Measurements from ENCODE around the gene VPS13D.

Gene VPS13D

DNA sequence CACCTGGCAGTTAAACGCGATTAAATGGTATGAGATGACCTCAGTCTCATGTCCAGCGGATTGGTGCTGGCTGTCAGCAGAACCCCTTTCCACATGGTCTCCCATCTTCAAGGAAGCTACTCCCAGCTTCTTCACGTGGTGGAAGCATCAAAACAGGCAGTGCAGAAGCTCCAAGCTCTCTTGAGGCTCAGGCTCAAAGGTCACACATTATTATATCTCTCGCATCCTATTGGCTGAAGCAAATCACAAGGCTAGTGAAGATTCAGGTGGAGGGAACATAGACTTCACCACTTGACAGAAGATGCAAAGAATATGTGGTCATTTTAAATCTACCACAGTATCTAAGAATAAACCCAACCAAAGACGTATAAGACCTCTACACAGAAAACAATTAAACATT lies 181.9 kb downstream of the VPS13D start:
- peaks cover 7% of the 10 kb centered on the region for H3K36me3 ChIP-seq (ENCODE audit: insufficient read depth, insufficient read length, low read length)
- TF ChIP-seq YY1 (IDR thresholded peaks at IDR 0.05; ENCODE audit: insufficient read depth, insufficient read length) (no peak), SUZ12 (IDR thresholded peaks at IDR 0.05; ENCODE audit: extremely low read depth, insufficient read depth, insufficient read length) (no peak), ZNF274 (IDR thresholded peaks at IDR 0.05; ENCODE audit: low read depth, low read length) (no peak)
- H3K27me3 ChIP-seq (ENCODE audit: insufficient read depth, insufficient read length), result no peaks in the 10 kb centered on the region
- no peaks in the 10 kb centered on the region for H3K4me1 ChIP-seq (ENCODE audit: insufficient read depth, insufficient read length)
- no peak overlapping the region for H3K4me3 ChIP-seq (ENCODE audit: insufficient read length, low read depth)
- peaks cover 16% of the 10 kb centered on the region for H3K9me3 ChIP-seq (ENCODE audit: insufficient read depth, low read length)
- H3K9ac ChIP-seq (ENCODE audit: insufficient read length, low read depth), result no peak overlapping the region
- no peak for DNase-seq (ENCODE audit: low read depth, low spot score)

DNA sequence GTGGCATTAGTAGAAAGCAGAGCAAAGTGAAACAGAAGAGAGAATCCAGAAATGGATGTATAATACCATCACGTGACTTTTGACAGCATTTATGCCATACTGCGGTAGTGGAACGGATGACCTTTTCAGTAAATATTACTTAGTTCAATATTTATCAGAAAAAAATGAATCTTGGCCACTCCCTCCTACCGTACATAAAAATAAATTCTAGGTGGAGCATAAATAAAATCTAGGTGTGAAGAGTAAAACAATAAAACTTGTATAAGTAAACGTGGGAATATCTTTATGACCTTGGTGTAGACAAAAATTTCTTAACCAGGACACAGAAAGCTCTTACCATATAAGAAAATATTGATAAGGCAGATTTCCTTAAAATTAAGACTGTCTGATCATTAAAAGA lies 182.6 kb downstream of the VPS13D start:
- no peak for DNase-seq (ENCODE audit: low read depth, low spot score)
- TF ChIP-seq YY1 (IDR thresholded peaks at IDR 0.05; ENCODE audit: insufficient read depth, insufficient read length) (no peak), SUZ12 (IDR thresholded peaks at IDR 0.05; ENCODE audit: extremely low read depth, insufficient read depth, insufficient read length) (no peak), ZNF274 (IDR thresholded peaks at IDR 0.05; ENCODE audit: low read depth, low read length) (no peak)
- Histone ChIP-seq H3K9me3 (ENCODE audit: insufficient read depth, low read length) (peaks cover 16% of the 10 kb centered on the region), H3K9ac (ENCODE audit: insufficient read length, low read depth) (no peak overlapping the region), H3K4me1 (ENCODE audit: insufficient read depth, insufficient read length) (no peaks in the 10 kb centered on the region), H3K27me3 (ENCODE audit: insufficient read depth, insufficient read length) (no peaks in the 10 kb centered on the region), H3K4me3 (ENCODE audit: insufficient read length, low read depth) (no peak overlapping the region), H3K36me3 (ENCODE audit: insufficient read depth, insufficient read length, low read length) (peaks cover 11% of the 10 kb centered on the region)

DNA sequence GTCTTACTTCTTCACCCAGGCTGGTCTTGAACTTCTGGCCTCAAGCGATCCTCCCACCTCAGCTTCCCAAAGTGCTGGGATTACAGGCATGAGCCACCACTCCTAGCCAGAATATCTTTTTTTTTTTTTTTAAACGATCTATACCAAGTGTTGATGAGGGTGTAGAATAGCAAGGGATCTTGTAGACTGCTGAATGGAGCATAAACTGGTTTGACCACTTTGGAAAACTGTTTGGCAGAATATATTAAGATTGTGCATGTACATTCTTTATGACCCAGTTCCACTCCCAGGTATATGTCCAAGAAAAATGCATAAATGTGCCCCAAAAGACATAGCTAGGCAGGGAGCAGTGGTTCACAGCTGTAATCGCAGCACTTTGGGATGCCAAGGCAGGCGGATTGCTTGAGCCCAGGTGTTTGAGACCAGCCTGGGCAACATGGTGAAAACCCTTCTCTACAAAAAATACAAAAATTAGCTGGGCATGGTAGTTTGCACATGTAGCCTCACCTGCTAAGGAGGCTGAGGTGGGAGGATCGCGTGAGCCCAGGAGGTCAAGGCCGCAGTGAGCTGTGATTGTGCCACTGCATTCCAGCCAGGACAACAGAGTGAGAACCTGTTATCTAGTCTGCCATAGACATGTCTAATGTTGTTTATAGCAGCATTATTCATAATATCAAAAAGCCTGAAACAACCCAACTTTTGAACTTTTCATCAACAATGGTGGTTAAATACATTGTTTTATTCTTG lies 184.0 kb downstream of the VPS13D start:
- Histone ChIP-seq H3K4me1 (ENCODE audit: insufficient read depth, insufficient read length) (no peaks in the 10 kb centered on the region), H3K36me3 (ENCODE audit: insufficient read depth, insufficient read length, low read length) (peaks cover 11% of the 10 kb centered on the region), H3K9ac (ENCODE audit: insufficient read length, low read depth) (no peak overlapping the region), H3K9me3 (ENCODE audit: insufficient read depth, low read length) (peaks cover 16% of the 10 kb centered on the region), H3K27me3 (ENCODE audit: insufficient read depth, insufficient read length) (no peaks in the 10 kb centered on the region), H3K4me3 (ENCODE audit: insufficient read length, low read depth) (no peak overlapping the region)
- DNase-seq (ENCODE audit: low read depth, low spot score), result no peak
- TF ChIP-seq ZNF274 (IDR thresholded peaks at IDR 0.05; ENCODE audit: low read depth, low read length) (no peak), SUZ12 (IDR thresholded peaks at IDR 0.05; ENCODE audit: extremely low read depth, insufficient read depth, insufficient read length) (no peak), YY1 (IDR thresholded peaks at IDR 0.05; ENCODE audit: insufficient read depth, insufficient read length) (no peak)

DNA sequence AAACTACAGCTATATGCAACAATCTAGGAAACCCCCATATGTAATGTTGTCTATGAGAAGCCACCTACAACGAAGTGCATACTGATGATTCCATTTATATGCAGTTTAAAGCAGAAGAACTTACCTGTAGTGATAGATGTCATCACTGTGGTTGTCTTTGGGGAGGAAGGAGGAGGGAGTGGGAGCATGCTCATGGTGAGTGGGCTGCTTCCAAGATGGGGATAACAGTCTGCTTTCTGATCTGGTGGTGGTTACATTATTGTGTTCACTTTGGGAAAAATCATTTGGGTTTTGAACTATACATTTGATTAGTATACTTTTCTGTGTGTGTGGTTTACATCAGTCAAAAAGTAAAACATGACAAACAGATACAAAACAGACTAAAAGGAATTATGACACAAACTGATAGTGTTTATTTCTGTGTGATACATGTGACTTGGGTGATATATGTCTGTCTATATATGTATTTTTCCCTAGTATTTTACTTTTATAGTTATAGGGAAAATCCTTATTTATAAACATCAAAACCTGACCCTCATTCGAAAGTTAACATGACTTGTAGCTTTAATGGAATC lies 184.7 kb downstream of the VPS13D start:
- H3K4me3 ChIP-seq (ENCODE audit: insufficient read length, low read depth), result no peak overlapping the region
- no peaks in the 10 kb centered on the region for H3K4me1 ChIP-seq (ENCODE audit: insufficient read depth, insufficient read length)
- peaks cover 11% of the 10 kb centered on the region for H3K36me3 ChIP-seq (ENCODE audit: insufficient read depth, insufficient read length, low read length)
- no peak for TF ChIP-seq SUZ12 (IDR thresholded peaks at IDR 0.05; ENCODE audit: extremely low read depth, insufficient read depth, insufficient read length)
- TF ChIP-seq YY1 (IDR thresholded peaks at IDR 0.05; ENCODE audit: insufficient read depth, insufficient read length), result no peak
- no peak for TF ChIP-seq ZNF274 (IDR thresholded peaks at IDR 0.05; ENCODE audit: low read depth, low read length)
- H3K9ac ChIP-seq (ENCODE audit: insufficient read length, low read depth), result no peak overlapping the region
- no peaks in the 10 kb centered on the region for H3K27me3 ChIP-seq (ENCODE audit: insufficient read depth, insufficient read length)
- H3K9me3 ChIP-seq (ENCODE audit: insufficient read depth, low read length), result peaks cover 15% of the 10 kb centered on the region
- DNase-seq (ENCODE audit: low read depth, low spot score), result no peak

DNA sequence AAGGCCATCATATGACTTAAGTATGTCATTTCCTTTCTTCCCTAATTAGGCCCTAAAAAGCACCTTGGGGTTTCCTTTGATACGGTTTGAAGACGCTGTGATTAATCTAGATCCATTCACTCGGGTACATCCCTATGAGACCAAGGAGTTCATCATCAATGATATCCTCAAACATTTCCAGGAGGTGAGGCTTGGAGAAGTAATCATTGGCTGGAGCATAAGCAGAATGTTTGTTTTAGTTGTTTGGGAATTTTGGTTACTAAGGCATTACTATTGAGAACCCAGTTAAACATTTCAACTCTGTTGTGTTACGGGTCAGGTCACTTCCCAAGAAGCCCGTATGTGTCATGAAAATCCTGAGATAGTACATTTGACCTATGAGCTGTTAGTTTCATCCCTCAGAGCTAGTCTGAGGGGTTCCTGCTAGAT lies 185.2 kb downstream of the VPS13D start:
- H3K9ac ChIP-seq (ENCODE audit: insufficient read length, low read depth), result no peak overlapping the region
- H3K27me3 ChIP-seq (ENCODE audit: insufficient read depth, insufficient read length), result no peaks in the 10 kb centered on the region
- no peak for TF ChIP-seq ZNF274 (IDR thresholded peaks at IDR 0.05; ENCODE audit: low read depth, low read length)
- no peak for TF ChIP-seq YY1 (IDR thresholded peaks at IDR 0.05; ENCODE audit: insufficient read depth, insufficient read length)
- TF ChIP-seq SUZ12 (IDR thresholded peaks at IDR 0.05; ENCODE audit: extremely low read depth, insufficient read depth, insufficient read length), result no peak
- DNase-seq (ENCODE audit: low read depth, low spot score), result no peak
- H3K4me1 ChIP-seq (ENCODE audit: insufficient read depth, insufficient read length), result no peaks in the 10 kb centered on the region
- peaks cover 11% of the 10 kb centered on the region for H3K36me3 ChIP-seq (ENCODE audit: insufficient read depth, insufficient read length, low read length)
- H3K4me3 ChIP-seq (ENCODE audit: insufficient read length, low read depth), result no peak overlapping the region
- H3K9me3 ChIP-seq (ENCODE audit: insufficient read depth, low read length), result peaks cover 10% of the 10 kb centered on the region

DNA sequence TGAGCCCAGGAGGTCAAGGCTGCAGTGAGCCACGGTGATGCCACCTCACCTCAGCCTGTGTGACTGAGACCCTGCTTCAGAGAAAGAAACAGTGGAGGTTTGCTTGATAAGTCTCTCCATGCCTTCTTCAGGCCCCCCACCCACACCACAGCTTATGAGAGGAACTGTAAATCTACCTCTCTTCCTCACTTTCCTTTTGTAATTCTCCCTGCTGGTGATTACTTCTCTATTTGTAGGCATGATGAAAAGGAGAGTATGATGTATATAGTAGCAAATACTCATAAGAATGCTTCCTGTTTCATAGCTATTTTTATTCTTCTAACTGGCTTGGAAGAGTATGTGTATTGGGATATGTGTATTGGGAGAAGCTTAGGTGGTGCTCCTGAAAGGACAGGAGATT lies 186.3 kb downstream of the VPS13D start:
- no peaks in the 10 kb centered on the region for H3K27me3 ChIP-seq (ENCODE audit: insufficient read depth, insufficient read length)
- no peaks in the 10 kb centered on the region for H3K9me3 ChIP-seq (ENCODE audit: insufficient read depth, low read length)
- TF ChIP-seq ZNF274 (IDR thresholded peaks at IDR 0.05; ENCODE audit: low read depth, low read length) (no peak), SUZ12 (IDR thresholded peaks at IDR 0.05; ENCODE audit: extremely low read depth, insufficient read depth, insufficient read length) (no peak), YY1 (IDR thresholded peaks at IDR 0.05; ENCODE audit: insufficient read depth, insufficient read length) (no peak)
- peaks cover 11% of the 10 kb centered on the region for H3K36me3 ChIP-seq (ENCODE audit: insufficient read depth, insufficient read length, low read length)
- DNase-seq (ENCODE audit: low read depth, low spot score), result no peak
- no peak overlapping the region for H3K9ac ChIP-seq (ENCODE audit: insufficient read length, low read depth)
- no peaks in the 10 kb centered on the region for H3K4me1 ChIP-seq (ENCODE audit: insufficient read depth, insufficient read length)
- H3K4me3 ChIP-seq (ENCODE audit: insufficient read length, low read depth), result no peak overlapping the region

DNA sequence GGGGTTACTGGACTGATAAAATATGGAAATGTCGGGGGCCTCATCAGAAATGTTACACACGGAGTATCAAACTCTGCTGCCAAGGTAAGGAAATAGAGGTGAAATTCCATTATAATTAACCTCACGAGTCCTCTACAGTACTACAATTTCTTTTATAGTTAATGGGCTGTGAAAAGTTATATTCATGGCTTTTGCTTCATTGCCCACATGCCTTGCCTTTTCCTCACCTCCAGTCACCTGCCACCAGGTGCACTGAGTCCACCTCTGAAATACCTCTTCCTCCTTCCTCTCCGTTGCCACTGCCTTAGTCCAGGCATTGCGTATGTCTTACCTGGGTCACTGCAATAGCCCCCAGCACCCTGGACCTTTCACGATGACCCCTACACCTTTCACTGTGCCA lies 186.9 kb downstream of the VPS13D start:
- Histone ChIP-seq H3K9me3 (ENCODE audit: insufficient read depth, low read length) (no peaks in the 10 kb centered on the region), H3K27me3 (ENCODE audit: insufficient read depth, insufficient read length) (no peaks in the 10 kb centered on the region), H3K4me3 (ENCODE audit: insufficient read length, low read depth) (no peak overlapping the region), H3K4me1 (ENCODE audit: insufficient read depth, insufficient read length) (no peaks in the 10 kb centered on the region), H3K36me3 (ENCODE audit: insufficient read depth, insufficient read length, low read length) (peaks cover 11% of the 10 kb centered on the region), H3K9ac (ENCODE audit: insufficient read length, low read depth) (no peak overlapping the region)
- no peak for DNase-seq (ENCODE audit: low read depth, low spot score)
- TF ChIP-seq SUZ12 (IDR thresholded peaks at IDR 0.05; ENCODE audit: extremely low read depth, insufficient read depth, insufficient read length) (no peak), YY1 (IDR thresholded peaks at IDR 0.05; ENCODE audit: insufficient read depth, insufficient read length) (no peak), ZNF274 (IDR thresholded peaks at IDR 0.05; ENCODE audit: low read depth, low read length) (no peak)

All from NT2/D1 (cell line).